ENCODE data around the gene KCNH8.

GRCh38 chr3:19399356-19399755 is 251.0 kb downstream of the KCNH8 start:
- no peak for TF ChIP-seq CTCF (conservative IDR thresholded peaks at IDR 0.05 in 1 of 2, IDR thresholded peaks at IDR 0.05 in 1 of 2; ENCODE audit: extremely low read depth in 1 of 2, insufficient read depth in 1 of 2, low read depth in 1 of 2, low read length in 2 of 2)
- no peak for TF ChIP-seq EZH2 (IDR thresholded peaks at IDR 0.05; ENCODE audit: borderline replicate concordance, low read length)

Measured in mammary epithelial cell (primary cell).